K562 (cell line): Measurements from ENCODE around the gene SLC4A2. TPM values are rescaled to one million over a fixed set of nuclear protein-coding genes. Genes with fewer than 3 reads are reported as not detected.
A peak's percentile ranks its signal among the peaks of the same experiment; 100 is the strongest.

Source experiments
- AFF1 ChIP-seq, 2 experiments: fragments of 450-650 bp; IDR thresholded peaks; 2 replicates each; pipeline ENCODE4 v1.6.1; 2018; ENCODE audit warnings: mild to moderate bottlenecking in 2 of 2, low read depth in 1 of 2; ENCODE audit not compliant: partially characterized antibody in 2 of 2
- ARID3A ChIP-seq: IDR thresholded peaks from 2 replicates; pipeline ENCODE4 v1.6.1; 2012; ENCODE audit warnings: low read depth, low read length, improper control_type of control experiment, borderline replicate concordance
- ARID3B ChIP-seq: fragments of 250-450 bp; sonication (Bioruptor Pico); IDR thresholded peaks from 2 replicates; pipeline ENCODE4 v1.4.0; 2020; ENCODE audit warnings: borderline replicate concordance
- COPS2 ChIP-seq: fragments of 450-650 bp; conservative IDR thresholded peaks from 2 replicates; pipeline ENCODE4 v1.6.1; 2016; ENCODE audit warnings: mild to moderate bottlenecking, moderate library complexity
- CREB5 ChIP-seq: fragments of 250-450 bp; sonication (Bioruptor Pico); IDR thresholded peaks from 2 replicates; pipeline ENCODE4 v1.5.0; 2020; ENCODE audit warnings: mild to moderate bottlenecking
- ELK1 ChIP-seq: sonication (generic); formaldehyde crosslinking; IDR thresholded peaks from 2 replicates; pipeline ENCODE4 v1.8.1; 2022; ENCODE audit warnings: missing genetic modification reagents
- FIP1L1 ChIP-seq: fragments of 200-400 bp; formaldehyde crosslinking; IDR thresholded peaks from 2 replicates; pipeline ENCODE4 v1.6.1; 2018; ENCODE audit warnings: mild to moderate bottlenecking, low read depth, low read length; ENCODE audit not compliant: poor library complexity, severe bottlenecking
- FOXP1 ChIP-seq: sonication (generic); formaldehyde crosslinking; IDR thresholded peaks from 2 replicates; pipeline ENCODE4 v1.8.0; 2022; ENCODE audit warnings: mild to moderate bottlenecking, missing genetic modification reagents
- NR0B1 ChIP-seq: fragments of 450-650 bp; IDR thresholded peaks from one replicate; pipeline ENCODE4 v1.6.1; 2018; ENCODE audit warnings: mild to moderate bottlenecking, moderate library complexity; ENCODE audit not compliant: partially characterized antibody
- NUFIP1 ChIP-seq: fragments of 450-650 bp; IDR thresholded peaks from 2 replicates; pipeline ENCODE4 v1.6.1; 2018; ENCODE audit not compliant: partially characterized antibody
- STAG1 ChIP-seq: sonication (generic); formaldehyde crosslinking; IDR thresholded peaks from 2 replicates; pipeline ENCODE4 v1.5.0; 2020; ENCODE audit warnings: missing genetic modification reagents, borderline replicate concordance
- ZFPM2 ChIP-seq: fragments of 250-450 bp; sonication (Bioruptor Pico); IDR thresholded peaks from 2 replicates; pipeline ENCODE4 v1.5.1; 2022; ENCODE audit warnings: mild to moderate bottlenecking
- ZNF133 ChIP-seq: fragments of 250-450 bp; sonication (Bioruptor Pico); IDR thresholded peaks from 2 replicates; pipeline ENCODE4 v1.4.0; 2020; ENCODE audit warnings: mild to moderate bottlenecking
- ZNF134 ChIP-seq: fragments of 250-450 bp; sonication (Bioruptor Pico); conservative IDR thresholded peaks from 2 replicates; pipeline ENCODE4 v1.4.0; 2020
- ZNF3 ChIP-seq: fragments of 250-450 bp; sonication (Bioruptor Pico); IDR thresholded peaks from 2 replicates; pipeline ENCODE4 v1.5.0; 2021; ENCODE audit warnings: mild to moderate bottlenecking, moderate library complexity
- polyA plus RNA-seq, 8 experiments: library from polyadenylated mRNA; depleted of rRNA in 4 of 8; stranded (reverse) in 5 of 8; unstranded in 3 of 8; fragments of >200 nt; fragmentation: Nextera tagmentation in 2 of 8; fragmentation: Illumina TruSeq in 1 of 8; extraction: Ambion mirVana in 2 of 8; extraction: Trizol in 1 of 8; gene quantifications; 2 replicates each; pipeline versions ENCODE4 v1.2.1 to v1.2.3, GENCODE V29; 2011 to 2014; ENCODE audit warnings: inconsistent platforms in 1 of 8, missing spikeins in 1 of 8
- total RNA-seq, 7 experiments: library from RNA; depleted of rRNA in 6 of 7; stranded (reverse); fragments of >200 nt in 6 of 7; fragmentation: Illumina TruSeq in 2 of 7; extraction: Trizol in 2 of 7; gene quantifications; 2 replicates each; pipeline versions ENCODE4 v1.2.1 to v1.2.3, GENCODE V29; 2011 to 2021; ENCODE audit warnings: low replicate concordance in 1 of 7

The SLC4A2 gene
- total and polyA plus RNA-seq, 9 of the 15 experiments (the other 6 are each of a cell fraction or from before 2014, with no cell fraction given), result 11.4 to 375 (median 130) TPM

GRCh38 chr7:151087245-151088018 lies 28.0 kb downstream of the SLC4A2 start (continued):
- TF ChIP-seq AFF1 (IDR thresholded peaks at IDR 0.05; ENCODE audit: low read depth in 1 of 2, partially characterized antibody in 2 of 2) (no peak), ZNF3 (no peak), ELK1 (CRISPR knock-in tag) (no peak), COPS2 (no peak), ZNF133 (CRISPR knock-in tag) (no peak), NR0B1 (no peak), ARID3A (no peak), FIP1L1 (peak; percentile 61), NUFIP1 (no peak), ARID3B (CRISPR knock-in tag) (no peak; the same call in 1 of the 2 replicates), CREB5 (no peak), STAG1 (CRISPR knock-in tag) (no peak), FOXP1 (CRISPR knock-in tag) (no peak), ZFPM2 (CRISPR knock-in tag) (no peak), ZNF134 (CRISPR knock-in tag) (no peak)
